GF-D8 (cell line): ENCODE results near the gene HSPBP1.
"Not testable (repeated sequence)": the region's sequence is repeated elsewhere in the genome, so short reads cannot be mapped to it uniquely, and the experiment has no call there.

Experiments
- DNase-seq: peaks from one replicate; lab custom pipeline; 2025; lab: John Stamatoyannopoulos, UW

HSPBP1 gene

DNA sequence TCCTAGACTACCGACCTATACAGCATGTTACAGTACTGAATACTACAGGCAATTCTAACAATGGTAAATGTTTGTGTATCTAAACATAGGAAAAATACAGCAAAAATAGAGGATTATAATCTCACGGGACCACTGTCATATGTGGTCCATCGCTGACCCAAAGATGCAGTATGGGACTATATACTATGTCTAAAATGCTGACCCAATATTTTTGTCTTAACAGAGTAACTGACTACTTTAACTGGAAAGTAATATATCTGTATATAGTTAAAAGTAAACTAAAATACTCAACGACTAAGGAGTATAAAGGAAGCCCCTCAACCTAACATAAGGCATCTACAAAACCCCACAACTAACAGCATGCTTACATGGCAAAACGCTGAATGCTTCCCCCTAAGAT is 46.9 kb downstream of the HSPBP1 start:
- DNase-seq, result no peak

DNA sequence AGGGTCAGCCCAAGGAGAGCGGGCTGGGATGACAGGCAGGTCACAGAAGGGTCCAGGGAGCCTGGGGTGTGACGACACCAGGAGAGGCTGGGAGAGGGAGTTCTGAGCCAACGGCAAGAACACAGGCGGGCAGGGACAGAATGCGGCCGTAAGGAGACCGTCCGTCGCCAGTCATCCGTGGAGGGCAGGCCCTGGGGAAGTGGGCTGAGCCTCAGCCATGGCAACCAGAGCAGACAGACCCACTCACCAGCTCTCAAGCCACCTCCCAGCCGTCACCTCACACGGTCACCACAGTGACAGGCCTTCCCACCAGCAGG is 47.7 kb downstream of the HSPBP1 start:
- no peak for DNase-seq

GRCh38 chr19:55231391-55232285 is 48.3 kb downstream of the HSPBP1 start:
- no peak for DNase-seq

DNA sequence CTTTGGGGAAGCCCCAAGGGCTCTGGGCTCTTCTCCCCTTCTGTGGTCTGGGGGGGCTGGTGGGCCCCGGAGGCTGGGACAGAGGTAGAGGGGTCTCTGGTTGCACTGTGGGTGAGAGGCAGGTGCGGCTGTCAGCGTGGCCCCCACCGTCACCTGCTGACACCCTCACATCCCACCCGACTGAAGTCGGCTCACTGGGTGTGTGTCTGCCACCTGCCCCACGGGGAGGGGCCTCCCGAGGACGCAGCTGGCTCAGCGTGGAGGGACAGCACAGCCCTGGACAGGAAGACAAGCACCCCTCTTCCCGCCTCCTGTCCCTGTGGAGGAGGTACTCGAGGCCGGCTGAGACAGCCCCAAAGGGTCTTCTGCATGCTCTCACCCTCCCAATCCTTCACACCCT is 49.1 kb downstream of the HSPBP1 start:
- no peak for DNase-seq

DNA sequence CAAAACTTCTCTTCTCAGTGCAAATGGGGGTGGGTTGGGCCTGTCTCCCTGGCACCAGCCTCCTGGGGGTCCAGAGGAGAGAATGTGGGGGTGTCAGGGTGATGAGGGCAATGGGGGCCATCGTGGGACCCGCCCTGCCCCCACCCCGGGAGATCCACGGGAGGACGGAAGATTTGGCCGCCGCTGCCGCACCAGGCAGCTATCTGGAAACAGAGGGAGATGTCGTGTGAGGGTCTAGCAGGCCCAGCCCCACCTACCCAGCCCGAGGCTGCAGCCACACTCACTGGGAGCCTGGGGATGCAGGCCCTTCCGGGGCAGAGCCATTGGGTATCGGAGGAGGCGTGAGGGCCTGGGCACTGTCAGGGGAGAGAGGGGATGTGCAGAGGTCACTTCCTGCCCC is 49.6 kb downstream of the HSPBP1 start:
- DNase-seq, result no peak

DNA sequence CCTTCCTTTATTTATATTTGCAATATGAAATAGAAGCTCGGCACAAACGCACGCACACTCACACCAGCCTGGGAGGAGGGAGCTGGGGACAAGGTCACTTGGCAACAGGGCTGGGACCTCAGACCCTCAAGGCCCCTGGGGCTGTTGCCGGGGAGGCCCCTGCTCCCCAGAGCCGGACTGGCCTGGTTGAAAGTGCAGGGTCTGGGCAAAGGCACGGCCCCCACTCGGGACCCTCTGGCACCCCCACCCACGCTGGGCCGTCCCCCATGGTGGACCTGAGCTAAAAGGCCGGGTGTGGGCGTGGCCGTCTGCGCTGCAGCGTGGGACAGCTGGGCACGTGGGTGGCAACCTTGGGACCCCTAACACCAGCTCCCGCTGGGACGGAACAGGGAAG is 50.1 kb downstream of the HSPBP1 start:
- no peak for DNase-seq

DNA sequence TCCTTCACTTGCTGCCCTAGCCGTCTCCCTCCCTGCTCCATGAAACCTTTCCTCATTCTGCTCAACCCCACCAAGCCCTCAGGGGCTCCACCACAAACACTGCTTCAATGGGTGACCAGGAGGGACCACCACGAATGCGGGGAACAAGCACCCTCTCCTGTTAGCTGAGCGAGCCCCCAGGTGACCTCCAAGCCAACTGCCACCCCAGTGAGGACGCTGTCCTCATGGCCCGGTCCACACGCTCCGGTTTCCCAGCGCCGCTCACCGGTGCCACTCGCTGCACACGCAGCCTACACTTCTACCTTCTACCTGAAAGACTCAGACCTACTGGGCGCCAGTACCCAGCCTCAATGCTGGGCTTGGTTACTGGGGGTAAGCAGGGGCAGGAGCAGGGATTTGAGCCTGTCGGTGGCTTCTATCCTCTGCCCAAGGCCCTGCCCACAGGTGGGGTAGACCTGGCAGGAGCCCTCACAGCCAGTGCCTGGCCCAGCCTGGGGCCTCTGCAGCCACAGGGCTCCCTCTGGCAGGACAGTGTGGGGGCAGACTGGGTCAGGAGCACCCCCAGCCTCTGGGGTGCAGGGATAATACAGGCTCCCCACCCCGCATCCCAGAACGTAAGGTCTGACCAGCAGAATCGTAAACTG is 50.6 kb downstream of the HSPBP1 start:
- DNase-seq, result no peak

DNA sequence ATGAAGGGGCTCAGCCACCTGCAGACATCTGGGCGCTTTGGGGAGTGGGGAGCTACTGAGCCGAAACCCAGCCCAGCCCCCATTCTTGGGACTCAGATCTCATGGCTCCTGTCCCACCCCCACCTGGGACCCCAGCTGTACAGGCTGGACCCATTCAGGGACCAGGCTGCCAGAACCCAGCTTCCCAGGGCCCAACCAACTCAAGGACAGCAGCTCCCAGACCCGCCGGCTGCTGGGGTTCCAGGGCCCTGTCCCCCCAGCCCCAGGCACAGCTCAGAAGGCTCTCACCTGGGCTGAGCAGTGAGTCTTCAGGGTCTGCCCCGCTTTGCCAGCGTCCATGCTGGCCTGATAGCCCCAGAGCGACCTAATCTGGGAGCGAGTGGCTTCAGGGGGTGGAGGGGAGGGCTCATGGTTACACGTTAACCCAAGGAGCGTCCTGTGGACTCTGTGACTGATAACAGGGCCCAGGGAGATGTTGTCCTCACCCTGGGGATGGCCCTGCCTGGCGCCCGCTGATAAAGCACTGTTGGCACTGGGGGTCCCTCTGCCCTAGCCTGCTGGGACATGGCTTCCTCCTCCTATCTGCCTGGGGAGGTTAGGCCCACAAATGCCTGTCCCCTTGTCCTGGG is 51.4 kb downstream of the HSPBP1 start, which contains the start of gene TMEM86B:
Gene TMEM86B (minus strand): TSS at position 361 of the 629 bp plus-strand sequence. CDS start 22 bp downstream, at position 339.
- no peak for DNase-seq

GRCh38 chr19:55228015-55228391 is 51.9 kb downstream of the HSPBP1 start:
- DNase-seq, result no peak

DNA sequence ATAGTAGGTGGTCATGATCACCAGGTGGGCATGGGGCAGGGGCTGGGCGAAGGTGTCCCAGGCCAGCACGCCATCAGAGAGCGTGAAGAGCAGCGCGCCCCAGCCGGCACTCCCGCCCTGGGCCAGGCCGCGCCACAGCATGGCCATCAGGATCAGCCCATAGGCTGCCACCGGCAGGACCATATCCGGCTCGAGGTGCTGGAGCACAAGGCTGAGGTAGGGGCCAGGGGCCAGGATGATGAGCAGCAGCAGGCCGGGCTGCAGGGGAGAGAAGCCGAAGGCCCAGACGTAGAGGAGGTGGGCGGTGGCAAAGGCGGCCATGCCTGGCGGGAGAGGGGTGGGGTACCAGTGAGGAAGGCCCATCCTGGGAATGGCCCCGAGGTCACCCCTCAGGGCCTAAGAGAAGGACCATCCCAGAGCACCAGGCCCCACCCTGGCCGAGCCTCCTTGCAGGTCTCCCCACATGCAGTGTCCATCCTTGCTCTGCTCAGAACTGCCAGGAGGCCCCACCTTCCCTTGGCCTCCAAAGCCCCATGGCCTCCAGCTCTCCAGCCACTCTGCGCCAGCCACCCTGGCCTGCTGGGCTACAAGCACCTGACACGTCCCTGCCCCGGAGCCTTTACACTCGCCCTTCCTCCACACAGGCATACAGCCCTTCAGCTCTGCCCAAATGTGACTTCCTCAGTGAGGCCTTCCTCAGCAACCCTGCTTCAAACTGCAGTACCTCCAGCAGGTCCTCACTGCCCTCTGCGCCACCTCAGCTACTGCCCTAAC is 52.5 kb downstream of the HSPBP1 start:
- no peak for DNase-seq

- no peak for DNase-seq
Measured at GRCh38 chr19:55226788-55227187, 53.1 kb downstream of the HSPBP1 start.

- DNase-seq, result no peak
Measured at GRCh38 chr19:55226273-55226672, 53.6 kb downstream of the HSPBP1 start.

- DNase-seq, result no peak
Measured at GRCh38 chr19:55225415-55225958, 54.4 kb downstream of the HSPBP1 start.

DNA sequence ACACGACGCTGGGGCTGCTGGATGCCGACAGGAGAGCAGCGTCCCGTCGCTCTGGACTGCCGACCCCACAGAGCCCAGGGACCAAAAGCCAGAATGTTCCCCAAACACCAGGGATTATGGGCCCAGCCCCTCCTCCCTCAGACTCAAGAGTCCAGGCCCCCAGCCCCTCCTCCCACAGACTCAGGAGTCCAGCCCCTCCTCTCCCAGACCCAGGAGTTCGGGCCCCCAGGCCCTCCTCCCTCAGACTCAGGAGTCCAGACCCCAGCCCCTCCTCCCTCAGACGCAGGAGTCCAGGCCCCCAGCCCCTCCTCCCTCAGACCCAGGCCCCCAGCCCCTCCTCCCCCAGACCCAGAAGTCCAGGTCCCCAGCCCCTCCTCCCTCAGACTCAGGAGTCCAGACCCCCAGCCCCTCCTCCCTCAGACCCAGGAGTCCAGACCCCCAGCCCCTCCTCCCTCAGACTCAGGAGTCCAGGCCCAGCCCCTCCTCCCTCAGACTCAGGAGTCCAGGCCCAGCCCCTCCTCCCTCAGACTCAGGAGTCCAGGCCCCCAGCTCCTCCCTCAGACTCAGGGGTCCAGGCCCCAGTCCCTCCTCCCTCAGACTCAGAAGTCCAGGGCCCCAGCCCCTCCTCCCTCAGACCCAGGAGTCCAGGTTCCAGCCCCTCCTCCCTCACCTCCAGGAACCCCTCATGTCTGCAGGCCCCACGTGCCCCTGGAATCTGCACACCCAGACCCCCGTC is 55.1 kb downstream of the HSPBP1 start:
- not testable (repeated sequence) for DNase-seq

DNA sequence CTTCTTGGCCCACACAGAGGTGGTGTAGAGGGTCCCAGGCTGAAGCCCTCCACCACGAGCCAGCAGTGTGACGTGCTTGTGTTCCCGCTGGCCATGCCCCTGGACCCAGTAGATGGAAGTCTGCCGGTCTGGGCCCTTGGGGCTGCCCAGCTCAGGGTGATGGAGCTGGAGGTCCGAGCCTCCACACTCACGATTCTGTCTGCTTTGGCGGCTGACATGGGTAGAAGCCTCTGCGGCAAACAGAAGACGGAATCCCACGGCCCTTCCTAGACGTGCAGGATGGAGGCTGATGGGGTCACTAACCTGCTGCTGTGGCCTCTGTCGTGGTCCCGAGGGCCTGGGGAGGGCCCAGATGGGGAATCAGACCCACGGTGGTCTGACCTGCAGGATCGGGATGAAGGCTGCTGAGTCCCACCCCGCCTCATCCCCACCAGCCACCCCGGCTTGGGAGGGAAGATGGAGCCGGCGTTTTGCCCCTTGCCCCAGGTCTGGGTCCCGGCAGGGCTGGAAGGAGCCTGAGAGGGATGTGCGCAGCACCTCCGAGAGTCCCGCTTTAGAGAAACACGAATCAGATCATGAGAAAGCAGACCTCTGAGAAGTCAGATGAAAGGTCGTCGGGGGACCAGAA is 55.8 kb downstream of the HSPBP1 start:
- no peak for DNase-seq

DNA sequence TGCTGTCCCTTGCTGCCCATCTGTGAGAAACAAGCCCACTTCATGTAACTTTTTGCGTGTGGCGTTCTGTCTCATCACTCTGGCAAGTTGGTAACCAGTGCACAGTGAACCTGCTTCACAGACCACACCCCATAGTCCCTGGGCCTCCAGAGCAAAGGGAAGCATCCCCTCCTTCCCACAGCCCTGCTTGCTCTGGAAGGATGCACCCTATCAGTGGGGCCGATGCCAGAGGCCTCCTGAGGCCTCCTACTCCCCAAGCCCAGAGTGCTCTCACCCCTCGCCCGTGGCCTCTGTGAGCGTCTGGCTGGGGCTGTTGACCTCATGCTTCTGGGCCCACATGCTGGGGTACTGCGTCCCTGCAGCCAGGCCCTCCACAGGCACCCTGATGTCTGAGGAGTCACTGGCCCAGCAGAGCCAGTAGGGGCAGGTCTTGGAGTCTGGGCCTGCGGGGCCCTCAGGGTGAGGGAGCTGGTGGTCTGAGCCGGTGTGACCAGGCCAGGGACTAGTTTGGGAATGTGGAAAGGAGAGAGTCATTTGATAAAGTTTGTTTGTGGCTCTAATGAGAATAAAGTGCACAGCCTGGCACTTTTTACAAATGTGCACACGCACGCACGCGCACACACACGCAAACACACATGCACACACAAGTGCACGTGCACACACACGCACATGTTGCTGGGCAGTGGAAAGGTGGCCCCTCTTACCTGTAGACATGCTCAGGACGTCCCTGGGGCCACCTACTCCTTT is 56.4 kb downstream of the HSPBP1 start:
- no peak for DNase-seq

GRCh38 chr19:55220525-55220924 is 59.4 kb downstream of the HSPBP1 start:
- no peak for DNase-seq

DNA sequence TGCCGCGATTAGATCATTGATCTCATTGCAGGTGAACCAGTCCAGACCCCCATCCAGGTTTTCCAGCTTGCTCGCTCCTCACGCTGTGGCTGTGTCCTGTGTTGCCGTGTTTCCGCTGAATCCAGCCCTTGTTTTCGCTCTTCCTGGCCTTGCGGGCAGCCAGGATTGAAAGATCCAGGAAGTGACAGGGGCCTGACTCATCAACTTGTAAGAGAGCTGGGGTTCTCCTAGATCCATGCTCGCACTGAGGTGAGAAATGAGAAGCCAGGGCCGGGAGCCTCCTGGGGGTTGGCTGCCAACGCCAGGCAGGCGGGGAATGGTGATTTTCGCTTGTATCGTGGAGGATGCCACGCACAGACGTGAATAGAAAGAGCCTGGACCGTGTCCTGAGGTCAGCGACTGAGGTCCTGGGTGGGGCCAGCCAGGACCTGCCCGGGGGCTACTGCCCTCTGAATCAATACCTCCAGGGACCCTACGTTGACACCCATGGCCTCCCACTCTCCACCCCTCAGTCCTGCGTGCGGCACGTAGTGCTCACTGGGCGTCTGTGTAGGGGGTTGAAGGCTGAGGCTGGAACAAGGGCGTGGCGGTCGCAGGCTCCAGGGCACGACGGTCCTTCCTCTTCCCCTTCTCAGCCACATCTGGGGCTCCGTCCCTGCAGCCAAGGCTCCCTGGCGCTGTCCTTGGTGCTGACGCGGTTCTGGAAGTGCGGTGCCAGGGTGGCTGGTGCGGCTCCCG is 63.3 kb downstream of the HSPBP1 start:
- DNase-seq, result peak; percentile 51

DNA sequence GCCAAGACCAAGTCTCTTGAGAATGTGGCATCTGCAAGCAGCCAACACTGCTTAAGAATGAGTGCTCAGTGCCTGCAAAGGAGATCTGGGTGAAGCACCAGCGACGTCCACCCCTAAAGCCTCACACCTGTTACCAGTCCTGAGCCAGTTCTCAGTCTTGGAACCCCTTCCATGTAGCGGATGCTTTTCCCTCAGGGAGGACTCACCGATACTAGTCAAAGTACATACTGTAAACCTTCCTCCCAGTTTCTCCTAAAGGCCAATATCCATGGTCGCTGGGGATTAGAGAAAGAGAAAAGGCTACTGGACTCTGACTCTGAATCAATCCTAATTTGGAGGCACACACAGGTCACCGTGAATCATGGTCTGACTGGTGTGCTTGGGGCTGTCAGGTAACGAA is 66.4 kb downstream of the HSPBP1 start:
- no peak for DNase-seq
